Breast epithelium (tissue), 4 donors: Measurements from ENCODE around the gene TJP2. TPM values are rescaled to one million over a fixed set of nuclear protein-coding genes. Genes with fewer than 3 reads are reported as not detected.

Experiments used
- DNase-seq, 2 donors: peaks; one replicate each; pipeline ENCODE4 v3.0.0-alpha.2; 2019; ENCODE audit warnings: low spot score in 2 of 2
- H3K27ac ChIP-seq, 2 donors: fragments of 200-600 bp; sonication (generic) in 1 of 2; one replicate each; pipeline ENCODE4 v1.5.1; 2016 to 2019; ENCODE audit warnings: mild to moderate bottlenecking in 1 of 2
- H3K27me3 ChIP-seq, 2 donors: fragments of 200-600 bp; sonication (generic) in 1 of 2; one replicate each; pipeline versions ENCODE4 v1.5.1 to v1.6.0; 2017 to 2019; ENCODE audit warnings: control low read depth in 1 of 2, mild to moderate bottlenecking in 1 of 2
- H3K36me3 ChIP-seq: fragments of 200-600 bp; one replicate; pipeline ENCODE4 v1.5.1; 2019
- H3K4me1 ChIP-seq, 2 donors: fragments of 200-600 bp; sonication (generic); one replicate each; pipeline ENCODE4 v1.5.1; 2016 to 2019; ENCODE audit warnings: control low read depth in 1 of 2
- H3K4me3 ChIP-seq, 3 donors: fragments of 200-600 bp; sonication (generic); 1 replicate in 2 of 3; 2 replicates in 1 of 3; pipeline ENCODE4 v1.5.1; 2016 to 2019; ENCODE audit warnings: mild to moderate bottlenecking in 3 of 3, moderate library complexity in 2 of 3
- H3K9me3 ChIP-seq, 2 donors: fragments of 200-600 bp; sonication (generic) in 1 of 2; one replicate each; pipeline ENCODE4 v1.5.1; 2016 to 2019; ENCODE audit warnings: control low read depth in 1 of 2
- POLR2A ChIP-seq: fragments of 450-650 bp; IDR thresholded peaks from one replicate; pipeline ENCODE4 v1.6.1; 2016; ENCODE audit warnings: antibody characterized with exemption, mild to moderate bottlenecking, moderate library complexity
- POLR2AphosphoS5 ChIP-seq, 3 donors: sonication (generic); formaldehyde crosslinking; IDR thresholded peaks; one replicate each; pipeline ENCODE4 v1.6.1; 2017; ENCODE audit warnings: antibody characterized with exemption in 3 of 3
- intact Hi-C: fragments of 100-400 bp; cut with DNase I; formaldehyde crosslinking; loops from one replicate; pipeline ENCODE4 v1.15.1; 2023; ENCODE audit warnings: low total_unique reads
- total RNA-seq, 3 donors: library from RNA; depleted of rRNA; stranded (reverse); fragments of >200 nt; gene quantifications; one replicate each; pipeline ENCODE4 v1.1.0, GENCODE V29; 2016
- TF ChIP-seq, protein P1 (sequence below), 3 donors: fragments of 450-650 bp; IDR thresholded peaks; one replicate each; pipeline ENCODE4 v1.5.1; 2016 to 2017; ENCODE audit warnings: antibody characterized with exemption in 3 of 3, mild to moderate bottlenecking in 3 of 3, moderate library complexity in 3 of 3

Gene TJP2
- total RNA-seq, 3 donors from 2014 or later: 85.2 to 125 (median 108) TPM

DNA sequence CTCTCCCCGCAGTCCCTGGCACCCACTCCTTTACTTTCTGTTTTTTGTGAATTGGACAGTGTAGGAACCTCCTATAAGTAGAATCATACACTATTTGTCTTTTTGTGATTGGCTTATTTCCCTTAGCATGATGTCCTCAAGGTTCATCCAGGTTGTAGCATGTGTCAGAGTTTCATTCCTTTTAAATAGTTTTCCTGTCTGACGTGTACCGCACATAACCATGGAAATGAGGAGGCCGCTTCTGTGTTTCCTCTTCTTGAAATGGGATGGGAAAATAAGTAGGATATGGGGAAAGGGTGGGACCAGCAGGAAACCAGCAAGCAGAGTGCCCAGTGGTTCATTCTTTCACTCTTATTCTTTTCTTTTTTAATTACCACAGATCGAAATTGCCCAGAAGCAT is 78.4 kb downstream of the TJP2 start:
- no peaks in the 10 kb centered on the region for H3K4me1 ChIP-seq
- H3K27me3 ChIP-seq: no peaks in the 10 kb centered on the region
- H3K27ac ChIP-seq: peak overlapping the region; percentile 56 to 79
- H3K9me3 ChIP-seq: no peaks in the 10 kb centered on the region
- no peak overlapping the region for H3K4me3 ChIP-seq
- H3K36me3 ChIP-seq: peaks cover 5% of the 10 kb centered on the region
- TF ChIP-seq, protein P1, sequence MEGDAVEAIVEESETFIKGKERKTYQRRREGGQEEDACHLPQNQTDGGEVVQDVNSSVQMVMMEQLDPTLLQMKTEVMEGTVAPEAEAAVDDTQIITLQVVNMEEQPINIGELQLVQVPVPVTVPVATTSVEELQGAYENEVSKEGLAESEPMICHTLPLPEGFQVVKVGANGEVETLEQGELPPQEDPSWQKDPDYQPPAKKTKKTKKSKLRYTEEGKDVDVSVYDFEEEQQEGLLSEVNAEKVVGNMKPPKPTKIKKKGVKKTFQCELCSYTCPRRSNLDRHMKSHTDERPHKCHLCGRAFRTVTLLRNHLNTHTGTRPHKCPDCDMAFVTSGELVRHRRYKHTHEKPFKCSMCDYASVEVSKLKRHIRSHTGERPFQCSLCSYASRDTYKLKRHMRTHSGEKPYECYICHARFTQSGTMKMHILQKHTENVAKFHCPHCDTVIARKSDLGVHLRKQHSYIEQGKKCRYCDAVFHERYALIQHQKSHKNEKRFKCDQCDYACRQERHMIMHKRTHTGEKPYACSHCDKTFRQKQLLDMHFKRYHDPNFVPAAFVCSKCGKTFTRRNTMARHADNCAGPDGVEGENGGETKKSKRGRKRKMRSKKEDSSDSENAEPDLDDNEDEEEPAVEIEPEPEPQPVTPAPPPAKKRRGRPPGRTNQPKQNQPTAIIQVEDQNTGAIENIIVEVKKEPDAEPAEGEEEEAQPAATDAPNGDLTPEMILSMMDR (IDR thresholded peaks at IDR 0.05): no peak
- no peak for TF ChIP-seq POLR2A
- TF ChIP-seq POLR2AphosphoS5 (IDR thresholded peaks at IDR 0.05): no peak
- no peak for DNase-seq
- intact Hi-C loops: no loop called here

DNA sequence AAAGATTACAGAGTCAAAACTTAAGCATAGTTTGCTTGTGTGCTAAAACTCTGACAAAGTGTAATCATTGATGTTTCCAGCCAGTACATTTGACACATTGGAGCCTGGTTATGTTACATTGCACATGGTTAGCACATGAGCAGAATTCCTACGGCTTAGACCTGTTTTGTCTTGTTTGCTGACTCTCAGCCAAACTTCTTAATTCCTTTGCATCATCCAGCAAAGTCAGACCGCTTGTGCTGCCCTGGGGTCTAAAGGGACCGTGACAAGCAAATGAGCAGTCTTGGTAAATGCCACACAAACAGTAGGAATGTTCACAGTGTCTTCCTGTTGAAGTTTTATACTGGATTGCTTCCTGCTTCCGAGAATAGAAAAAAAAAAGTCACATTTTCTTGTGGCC is 79.0 kb downstream of the TJP2 start:
- H3K27me3 ChIP-seq: no peaks in the 10 kb centered on the region
- H3K4me1 ChIP-seq: no peaks in the 10 kb centered on the region
- H3K9me3 ChIP-seq: no peaks in the 10 kb centered on the region
- intact Hi-C loops: no loop called here
- peaks cover 3% of the 10 kb centered on the region for H3K36me3 ChIP-seq
- H3K4me3 ChIP-seq: no peak overlapping the region
- peak in 1 of 2 donors; percentile 78 for DNase-seq
- TF ChIP-seq POLR2AphosphoS5 (IDR thresholded peaks at IDR 0.05) (peak in 1 of 3 donors; percentile 58), POLR2A (no peak)
- TF ChIP-seq, protein P1 (IDR thresholded peaks at IDR 0.05): no peak
- peak overlapping the region; percentile 56 to 79 for H3K27ac ChIP-seq

DNA sequence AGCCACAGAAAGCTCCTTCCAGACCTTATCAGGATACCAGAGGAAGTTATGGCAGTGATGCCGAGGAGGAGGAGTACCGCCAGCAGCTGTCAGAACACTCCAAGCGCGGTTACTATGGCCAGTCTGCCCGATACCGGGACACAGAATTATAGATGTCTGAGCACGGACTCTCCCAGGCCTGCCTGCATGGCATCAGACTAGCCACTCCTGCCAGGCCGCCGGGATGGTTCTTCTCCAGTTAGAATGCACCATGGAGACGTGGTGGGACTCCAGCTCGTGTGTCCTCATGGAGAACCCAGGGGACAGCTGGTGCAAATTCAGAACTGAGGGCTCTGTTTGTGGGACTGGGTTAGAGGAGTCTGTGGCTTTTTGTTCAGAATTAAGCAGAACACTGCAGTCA is 80.1 kb downstream of the TJP2 start:
- Histone ChIP-seq H3K9me3 (no peaks in the 10 kb centered on the region), H3K4me3 (no peak overlapping the region), H3K27me3 (no peaks in the 10 kb centered on the region), H3K27ac (no peak overlapping the region), H3K4me1 (no peaks in the 10 kb centered on the region), H3K36me3 (no peaks in the 10 kb centered on the region)
- no peak for TF ChIP-seq POLR2A
- TF ChIP-seq POLR2AphosphoS5 (IDR thresholded peaks at IDR 0.05): no peak
- TF ChIP-seq, protein P1 (IDR thresholded peaks at IDR 0.05): no peak
- DNase-seq: no peak
- intact Hi-C loops: no loop called here

DNA sequence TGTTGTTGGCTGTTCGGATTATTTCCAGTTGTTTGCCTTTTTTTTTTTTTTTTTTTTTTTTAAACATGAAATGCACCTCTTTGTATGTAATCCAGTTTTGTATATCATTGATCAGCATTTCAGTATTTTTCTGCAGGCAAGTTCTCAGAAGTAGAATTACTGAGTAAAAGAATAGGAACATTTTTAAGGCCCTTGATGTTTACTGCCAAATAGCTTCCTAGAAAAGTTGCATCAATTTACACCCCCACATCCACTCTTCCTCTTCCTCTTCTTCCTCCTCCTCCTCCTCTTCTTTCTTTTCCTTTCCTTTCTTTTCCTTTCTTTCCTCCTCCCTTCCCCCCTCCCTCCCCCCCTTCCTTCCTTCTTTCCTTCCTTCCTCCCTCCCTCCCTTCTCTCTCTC is 81.5 kb downstream of the TJP2 start:
- Histone ChIP-seq H3K4me3 (no peak overlapping the region), H3K36me3 (no peaks in the 10 kb centered on the region), H3K27me3 (no peaks in the 10 kb centered on the region), H3K27ac (no peak overlapping the region), H3K4me1 (no peaks in the 10 kb centered on the region), H3K9me3 (no peaks in the 10 kb centered on the region)
- intact Hi-C loops: no loop called here
- no peak for DNase-seq
- TF ChIP-seq POLR2A (no peak), POLR2AphosphoS5 (IDR thresholded peaks at IDR 0.05) (no peak)
- TF ChIP-seq, protein P1 (IDR thresholded peaks at IDR 0.05): no peak

DNA sequence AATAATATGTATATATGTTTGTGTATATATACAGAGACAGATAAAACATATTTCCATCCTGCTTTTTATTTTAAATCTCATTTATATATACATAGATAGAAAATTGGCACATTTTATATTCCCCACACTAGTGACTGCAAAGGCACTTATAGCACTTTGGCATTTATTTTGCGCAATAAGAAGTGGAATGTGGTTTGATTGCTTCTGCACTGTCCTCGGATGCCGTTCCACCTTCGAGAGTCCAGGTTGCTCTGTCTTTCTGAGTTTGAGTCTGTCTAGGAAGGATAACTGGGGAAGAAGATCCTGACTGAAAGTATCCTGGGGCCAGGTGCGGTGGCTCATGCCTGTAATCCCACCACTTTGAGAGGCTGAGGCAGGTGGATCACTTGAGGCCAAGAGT is 84.5 kb downstream of the TJP2 start:
- Histone ChIP-seq H3K27me3 (no peaks in the 10 kb centered on the region), H3K4me1 (no peaks in the 10 kb centered on the region), H3K27ac (no peak overlapping the region), H3K4me3 (no peak overlapping the region), H3K36me3 (no peaks in the 10 kb centered on the region), H3K9me3 (no peaks in the 10 kb centered on the region)
- no peak for TF ChIP-seq POLR2A
- TF ChIP-seq, protein P1 (IDR thresholded peaks at IDR 0.05): no peak
- no peak for TF ChIP-seq POLR2AphosphoS5 (IDR thresholded peaks at IDR 0.05)
- DNase-seq: no peak
- intact Hi-C loops: no loop called here
